ENCODE data around the gene TUBG1.

Gene TUBG1

DNA sequence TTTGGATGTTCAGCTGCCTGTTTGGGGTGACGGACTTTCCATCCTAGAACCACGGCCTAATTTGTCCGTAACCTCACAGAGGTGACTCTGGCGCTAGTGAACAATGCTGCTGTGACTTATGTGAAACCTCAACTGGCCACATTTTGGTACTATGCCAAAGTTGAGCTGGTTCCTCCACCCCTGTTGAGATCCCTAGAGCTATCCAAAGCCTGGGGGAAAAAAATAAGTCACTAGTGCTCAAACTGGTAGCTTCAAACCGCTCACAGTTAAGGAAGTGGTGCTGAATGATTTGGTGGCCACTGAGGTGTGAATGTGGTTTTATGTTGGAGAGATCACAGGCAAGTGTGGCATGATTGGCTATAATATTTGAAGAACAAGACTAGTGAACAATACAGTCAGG, 38.3 kb downstream of the TUBG1 start:
- no peak for ATAC-seq
- TF ChIP-seq ZFP30 (CRISPR knock-in tag; IDR thresholded peaks at IDR 0.05) (no peak), ARNTL (CRISPR knock-in tag; IDR thresholded peaks at IDR 0.05; ENCODE audit: borderline replicate concordance, low read depth) (no peak), GLIS3 (CRISPR knock-in tag; IDR thresholded peaks at IDR 0.05) (no peak), ESRRG (CRISPR knock-in tag; IDR thresholded peaks at IDR 0.05) (no peak), CSDC2 (CRISPR knock-in tag; IDR thresholded peaks at IDR 0.05) (no peak), OSR1 (CRISPR knock-in tag; IDR thresholded peaks at IDR 0.05) (no peak), BACH2 (CRISPR knock-in tag; IDR thresholded peaks at IDR 0.05; ENCODE audit: borderline replicate concordance) (no peak), ZNF565 (CRISPR knock-in tag; conservative IDR thresholded peaks at IDR 0.05; ENCODE audit: low read depth) (no peak), TOX (CRISPR knock-in tag; IDR thresholded peaks at IDR 0.05; ENCODE audit: borderline replicate concordance) (no peak), RARB (CRISPR knock-in tag; IDR thresholded peaks at IDR 0.05) (no peak), SNAI2 (CRISPR knock-in tag; IDR thresholded peaks at IDR 0.05) (no peak), ZFP3 (CRISPR knock-in tag; IDR thresholded peaks at IDR 0.05) (no peak)
- TF ChIP-seq, protein P1, sequence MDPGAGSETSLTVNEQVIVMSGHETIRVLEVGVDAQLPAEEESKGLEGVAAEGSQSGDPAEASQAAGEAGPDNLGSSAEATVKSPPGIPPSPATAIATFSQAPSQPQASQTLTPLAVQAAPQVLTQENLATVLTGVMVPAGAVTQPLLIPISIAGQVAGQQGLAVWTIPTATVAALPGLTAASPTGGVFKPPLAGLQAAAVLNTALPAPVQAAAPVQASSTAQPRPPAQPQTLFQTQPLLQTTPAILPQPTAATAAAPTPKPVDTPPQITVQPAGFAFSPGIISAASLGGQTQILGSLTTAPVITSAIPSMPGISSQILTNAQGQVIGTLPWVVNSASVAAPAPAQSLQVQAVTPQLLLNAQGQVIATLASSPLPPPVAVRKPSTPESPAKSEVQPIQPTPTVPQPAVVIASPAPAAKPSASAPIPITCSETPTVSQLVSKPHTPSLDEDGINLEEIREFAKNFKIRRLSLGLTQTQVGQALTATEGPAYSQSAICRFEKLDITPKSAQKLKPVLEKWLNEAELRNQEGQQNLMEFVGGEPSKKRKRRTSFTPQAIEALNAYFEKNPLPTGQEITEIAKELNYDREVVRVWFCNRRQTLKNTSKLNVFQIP (CRISPR knock-in tag; IDR thresholded peaks at IDR 0.05; ENCODE audit: borderline replicate concordance, low read depth): no peak
- TF ChIP-seq, protein P2, sequence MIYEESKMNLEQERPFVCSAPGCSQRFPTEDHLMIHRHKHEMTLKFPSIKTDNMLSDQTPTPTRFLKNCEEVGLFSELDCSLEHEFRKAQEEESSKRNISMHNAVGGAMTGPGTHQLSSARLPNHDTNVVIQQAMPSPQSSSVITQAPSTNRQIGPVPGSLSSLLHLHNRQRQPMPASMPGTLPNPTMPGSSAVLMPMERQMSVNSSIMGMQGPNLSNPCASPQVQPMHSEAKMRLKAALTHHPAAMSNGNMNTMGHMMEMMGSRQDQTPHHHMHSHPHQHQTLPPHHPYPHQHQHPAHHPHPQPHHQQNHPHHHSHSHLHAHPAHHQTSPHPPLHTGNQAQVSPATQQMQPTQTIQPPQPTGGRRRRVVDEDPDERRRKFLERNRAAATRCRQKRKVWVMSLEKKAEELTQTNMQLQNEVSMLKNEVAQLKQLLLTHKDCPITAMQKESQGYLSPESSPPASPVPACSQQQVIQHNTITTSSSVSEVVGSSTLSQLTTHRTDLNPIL (CRISPR knock-in tag; IDR thresholded peaks at IDR 0.05; ENCODE audit: low read depth): no peak
- TF ChIP-seq, protein P3, sequence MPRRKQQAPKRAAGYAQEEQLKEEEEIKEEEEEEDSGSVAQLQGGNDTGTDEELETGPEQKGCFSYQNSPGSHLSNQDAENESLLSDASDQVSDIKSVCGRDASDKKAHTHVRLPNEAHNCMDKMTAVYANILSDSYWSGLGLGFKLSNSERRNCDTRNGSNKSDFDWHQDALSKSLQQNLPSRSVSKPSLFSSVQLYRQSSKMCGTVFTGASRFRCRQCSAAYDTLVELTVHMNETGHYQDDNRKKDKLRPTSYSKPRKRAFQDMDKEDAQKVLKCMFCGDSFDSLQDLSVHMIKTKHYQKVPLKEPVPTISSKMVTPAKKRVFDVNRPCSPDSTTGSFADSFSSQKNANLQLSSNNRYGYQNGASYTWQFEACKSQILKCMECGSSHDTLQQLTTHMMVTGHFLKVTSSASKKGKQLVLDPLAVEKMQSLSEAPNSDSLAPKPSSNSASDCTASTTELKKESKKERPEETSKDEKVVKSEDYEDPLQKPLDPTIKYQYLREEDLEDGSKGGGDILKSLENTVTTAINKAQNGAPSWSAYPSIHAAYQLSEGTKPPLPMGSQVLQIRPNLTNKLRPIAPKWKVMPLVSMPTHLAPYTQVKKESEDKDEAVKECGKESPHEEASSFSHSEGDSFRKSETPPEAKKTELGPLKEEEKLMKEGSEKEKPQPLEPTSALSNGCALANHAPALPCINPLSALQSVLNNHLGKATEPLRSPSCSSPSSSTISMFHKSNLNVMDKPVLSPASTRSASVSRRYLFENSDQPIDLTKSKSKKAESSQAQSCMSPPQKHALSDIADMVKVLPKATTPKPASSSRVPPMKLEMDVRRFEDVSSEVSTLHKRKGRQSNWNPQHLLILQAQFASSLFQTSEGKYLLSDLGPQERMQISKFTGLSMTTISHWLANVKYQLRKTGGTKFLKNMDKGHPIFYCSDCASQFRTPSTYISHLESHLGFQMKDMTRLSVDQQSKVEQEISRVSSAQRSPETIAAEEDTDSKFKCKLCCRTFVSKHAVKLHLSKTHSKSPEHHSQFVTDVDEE (CRISPR knock-in tag; IDR thresholded peaks at IDR 0.05): no peak
- TF ChIP-seq, protein P4, sequence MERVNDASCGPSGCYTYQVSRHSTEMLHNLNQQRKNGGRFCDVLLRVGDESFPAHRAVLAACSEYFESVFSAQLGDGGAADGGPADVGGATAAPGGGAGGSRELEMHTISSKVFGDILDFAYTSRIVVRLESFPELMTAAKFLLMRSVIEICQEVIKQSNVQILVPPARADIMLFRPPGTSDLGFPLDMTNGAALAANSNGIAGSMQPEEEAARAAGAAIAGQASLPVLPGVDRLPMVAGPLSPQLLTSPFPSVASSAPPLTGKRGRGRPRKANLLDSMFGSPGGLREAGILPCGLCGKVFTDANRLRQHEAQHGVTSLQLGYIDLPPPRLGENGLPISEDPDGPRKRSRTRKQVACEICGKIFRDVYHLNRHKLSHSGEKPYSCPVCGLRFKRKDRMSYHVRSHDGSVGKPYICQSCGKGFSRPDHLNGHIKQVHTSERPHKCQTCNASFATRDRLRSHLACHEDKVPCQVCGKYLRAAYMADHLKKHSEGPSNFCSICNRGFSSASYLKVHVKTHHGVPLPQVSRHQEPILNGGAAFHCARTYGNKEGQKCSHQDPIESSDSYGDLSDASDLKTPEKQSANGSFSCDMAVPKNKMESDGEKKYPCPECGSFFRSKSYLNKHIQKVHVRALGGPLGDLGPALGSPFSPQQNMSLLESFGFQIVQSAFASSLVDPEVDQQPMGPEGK (CRISPR knock-in tag; IDR thresholded peaks at IDR 0.05; ENCODE audit: borderline replicate concordance): no peak

DNA sequence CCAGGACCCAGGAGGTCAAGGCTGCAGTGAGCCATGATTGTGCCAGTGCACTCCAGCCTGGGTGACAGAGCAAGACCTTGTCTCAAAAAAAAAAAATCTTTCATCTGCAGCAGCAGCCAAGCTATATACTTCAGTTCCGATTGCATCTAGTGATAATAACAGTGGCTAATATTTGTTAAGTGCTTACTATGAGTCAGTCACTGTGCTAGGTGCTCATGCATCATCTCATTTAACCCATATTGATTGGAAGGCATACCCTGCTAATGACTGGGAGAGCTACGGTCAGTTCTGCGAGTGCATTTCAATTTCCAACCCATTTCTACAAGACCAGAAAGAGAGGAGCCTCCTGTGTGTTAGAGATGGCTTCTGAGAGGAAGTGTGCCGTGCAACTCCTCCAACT, 41.9 kb downstream of the TUBG1 start:
- TF ChIP-seq ZFP3 (CRISPR knock-in tag; IDR thresholded peaks at IDR 0.05): no peak
- no peak for TF ChIP-seq ESRRG (CRISPR knock-in tag; IDR thresholded peaks at IDR 0.05)
- no peak for TF ChIP-seq CSDC2 (CRISPR knock-in tag; IDR thresholded peaks at IDR 0.05)
- TF ChIP-seq, protein P1 (CRISPR knock-in tag; IDR thresholded peaks at IDR 0.05; ENCODE audit: borderline replicate concordance, low read depth): no peak
- TF ChIP-seq ZNF8 (CRISPR knock-in tag; IDR thresholded peaks at IDR 0.05): no peak
- TF ChIP-seq, protein P4 (CRISPR knock-in tag; IDR thresholded peaks at IDR 0.05; ENCODE audit: borderline replicate concordance): no peak
- TF ChIP-seq ARNTL (CRISPR knock-in tag; IDR thresholded peaks at IDR 0.05; ENCODE audit: borderline replicate concordance, low read depth): no peak
- no peak for TF ChIP-seq BACH2 (CRISPR knock-in tag; IDR thresholded peaks at IDR 0.05; ENCODE audit: borderline replicate concordance)
- no peak for TF ChIP-seq SNAI2 (CRISPR knock-in tag; IDR thresholded peaks at IDR 0.05)
- no peak for TF ChIP-seq ISL1 (CRISPR knock-in tag; IDR thresholded peaks at IDR 0.05)
- ATAC-seq: no peak

Data from SK-N-SH treated with all-trans-retinoic acid at 6 μM for 48 hours (cell line).